Thyroid gland (tissue), 4 donors: ENCODE measurements around the gene EIF3K. TPM values are rescaled to one million over a fixed set of nuclear protein-coding genes. Genes with fewer than 3 reads are reported as not detected.

Source experiments
- DNase-seq, 2 donors: peaks; one replicate each; pipeline ENCODE4 v3.0.0-alpha.2; 2019
- H3K27ac ChIP-seq, 3 donors: fragments of 200-600 bp; sonication (generic); 1 replicate in 2 of 3; 2 replicates in 1 of 3; pipeline ENCODE4 v1.5.1; 2016 to 2019; ENCODE audit warnings: mild to moderate bottlenecking in 1 of 3, moderate library complexity in 1 of 3
- H3K27me3 ChIP-seq: fragments of 200-600 bp; sonication (generic); one replicate; pipeline ENCODE4 v1.5.1; 2019
- H3K36me3 ChIP-seq, 2 donors: fragments of 200-600 bp; sonication (generic); one replicate each; pipeline ENCODE4 v1.5.1; 2016 to 2019
- H3K4me1 ChIP-seq, 2 donors: fragments of 200-600 bp; sonication (generic); one replicate each; pipeline ENCODE4 v1.5.1; 2017 to 2019
- H3K4me3 ChIP-seq, 3 donors: fragments of 200-600 bp; sonication (generic); replicated peaks in 1 of 3; 1 replicate in 2 of 3; 2 replicates in 1 of 3; pipeline ENCODE4 v1.5.1; 2016; ENCODE audit warnings: mild to moderate bottlenecking in 1 of 3
- H3K9me3 ChIP-seq: fragments of 200-600 bp; sonication (generic); one replicate; pipeline ENCODE4 v1.5.1; 2017
- CTCF ChIP-seq, 6 experiments: fragments of 200-600 bp in 3 of 6; fragments of 450-650 bp in 3 of 6; sonication (generic) in 3 of 6; IDR thresholded peaks; one replicate each; pipeline ENCODE4 v1.5.1; 2016 to 2019; ENCODE audit warnings: antibody characterized with exemption in 6 of 6, mild to moderate bottlenecking in 2 of 6, inconsistent platforms in 1 of 6, moderate library complexity in 1 of 6
- POLR2A ChIP-seq, 2 donors: fragments of 450-650 bp; IDR thresholded peaks; one replicate each; pipeline ENCODE4 v1.6.1; 2017; ENCODE audit warnings: antibody characterized with exemption in 2 of 2, mild to moderate bottlenecking in 2 of 2, moderate library complexity in 1 of 2
- WGBS, 2 donors: methylation state at CpG; one replicate each; pipeline ENCODE4 v1.1.5; 2017; 5-methylcytosine and 5-hydroxymethylcytosine counted together
- intact Hi-C: fragments of 100-400 bp; cut with DNase I; formaldehyde crosslinking; loops from one replicate; pipeline ENCODE4 v1.15.1; 2023
- total RNA-seq, 4 donors: library from RNA; depleted of rRNA; stranded (reverse); fragments of >200 nt; gene quantifications; one replicate each; pipeline ENCODE4 v1.2.3, GENCODE V29; 2016

EIF3K gene
- total RNA-seq, 4 donors from 2014 or later: 205 to 504 (median 440) TPM

GRCh38 chr19:38644719-38645118 lies 25.7 kb downstream of the EIF3K start:
- 92 to 95% methylated on average over 8 of the region's 8 CpGs for WGBS, 2 donors
- H3K27ac ChIP-seq: no peak overlapping the region
- intact Hi-C loops: loop anchor here (5.0 kb wide), 1 partner anchor 88 kb away; no protein-coding TSS in a partner anchor

GRCh38 chr19:38647368-38647965 lies 28.5 kb downstream of the EIF3K start, which contains the start of gene ACTN4:
Gene ACTN4 (plus strand): TSS chr19:38647649. CDS start chr19:38647746, 97 bp downstream.
- H3K27me3 ChIP-seq: no peaks in the 10 kb centered on the region
- peaks cover 29 to 36% of the 10 kb centered on the region in 2 donors for H3K4me1 ChIP-seq
- H3K9me3 ChIP-seq: no peaks in the 10 kb centered on the region
- H3K27ac ChIP-seq: peak within 1 kb of the TSS; percentile 96 to 97 (median 97)
- no peaks in the 10 kb centered on the region for H3K36me3 ChIP-seq
- TF ChIP-seq CTCF (IDR thresholded peaks at IDR 0.05) (no peak), POLR2A (IDR thresholded peaks at IDR 0.05) (peak; percentile 98 to 100)
- DNase-seq: peak; percentile 99 to 100
- intact Hi-C loops: loop anchor here (5.0 kb wide), 1 partner anchor 85 kb away; no protein-coding TSS in a partner anchor
- peak within 1 kb of the TSS; percentile 85 to 99 (median 99) for H3K4me3 ChIP-seq
- 0% methylated on average over 3 to 33 of the region's 77 CpGs for WGBS, 2 donors

More at GRCh38 chr19:38644719-38645118, 25.7 kb downstream of the EIF3K start:
- Histone ChIP-seq H3K4me3 (no peak overlapping the region), H3K4me1 (peaks cover 3 to 9% of the 10 kb centered on the region in 2 donors), H3K9me3 (no peaks in the 10 kb centered on the region), H3K27me3 (no peaks in the 10 kb centered on the region), H3K36me3 (no peaks in the 10 kb centered on the region)
- TF ChIP-seq CTCF (IDR thresholded peaks at IDR 0.05) (no peak), POLR2A (IDR thresholded peaks at IDR 0.05) (no peak)
- DNase-seq: no peak

GRCh38 chr19:38647966-38648768 lies 29.2 kb downstream of the EIF3K start:
- WGBS, 2 donors: 0% methylated on average over 19 of the region's 19 CpGs
- Histone ChIP-seq H3K4me3 (peak overlapping the region; percentile 85 to 99 (median 99)), H3K36me3 (no peaks in the 10 kb centered on the region), H3K4me1 (peaks cover 36 to 42% of the 10 kb centered on the region in 2 donors), H3K27me3 (no peaks in the 10 kb centered on the region), H3K27ac (peak overlapping the region; percentile 96 to 97 (median 97)), H3K9me3 (no peaks in the 10 kb centered on the region)
- intact Hi-C loops: loop anchor here (5.0 kb wide), 1 partner anchor 84 kb away; no protein-coding TSS in a partner anchor
- TF ChIP-seq POLR2A (IDR thresholded peaks at IDR 0.05): no peak
- no peak for TF ChIP-seq CTCF (IDR thresholded peaks at IDR 0.05)
- DNase-seq: no peak

GRCh38 chr19:38648769-38649304 lies 29.8 kb downstream of the EIF3K start:
- no peaks in the 10 kb centered on the region for H3K36me3 ChIP-seq
- 0 to 1% methylated on average over 13 of the region's 13 CpGs for WGBS, 2 donors
- peak overlapping the region; percentile 85 to 99 (median 99) for H3K4me3 ChIP-seq
- peaks cover 43 to 49% of the 10 kb centered on the region in 2 donors for H3K4me1 ChIP-seq
- no peaks in the 10 kb centered on the region for H3K27me3 ChIP-seq
- intact Hi-C loops: loop anchor here (5.0 kb wide), 1 partner anchor 83 kb away; no protein-coding TSS in a partner anchor
- H3K9me3 ChIP-seq: no peaks in the 10 kb centered on the region
- TF ChIP-seq POLR2A (IDR thresholded peaks at IDR 0.05) (peak in 1 of 2 donors; percentile 21), CTCF (IDR thresholded peaks at IDR 0.05) (no peak)
- peak overlapping the region; percentile 96 to 97 (median 97) for H3K27ac ChIP-seq
- DNase-seq: no peak
